ENCODE results near the gene ZNF618. TPM values are rescaled to one million over a fixed set of nuclear protein-coding genes. Genes with fewer than 3 reads are reported as not detected.

ZNF618 gene
- total RNA-seq, 4 donors from 2014 or later, result 2.9 to 5.8 (median 4.2) TPM

DNA sequence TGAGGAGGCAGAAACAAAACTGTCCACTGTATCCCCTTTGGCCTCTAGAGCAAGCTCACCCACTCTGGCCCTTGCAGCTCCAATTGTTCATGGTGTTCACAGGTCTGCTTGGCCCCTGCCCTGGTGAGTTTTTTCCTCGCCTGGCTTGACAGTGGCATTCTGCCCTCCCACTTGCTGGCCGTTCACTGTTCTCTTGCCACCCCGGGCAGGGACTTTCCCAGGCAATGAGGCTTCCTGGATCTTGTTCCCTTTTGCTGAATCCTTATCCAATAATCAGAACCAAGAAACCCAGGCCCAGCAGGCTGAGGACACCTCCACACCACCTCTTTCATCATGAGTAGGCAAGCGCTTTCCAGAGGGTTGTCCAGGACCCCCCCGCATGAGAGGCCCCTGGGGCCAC lies 31.2 kb downstream of the ZNF618 start:
- no peak overlapping the region for H3K4me3 ChIP-seq
- no peaks in the 10 kb centered on the region for H3K36me3 ChIP-seq
- no peak overlapping the region for H3K27ac ChIP-seq
- WGBS, result 84% methylated on average over 5 of the region's 5 CpGs
- TF ChIP-seq, protein P1, sequence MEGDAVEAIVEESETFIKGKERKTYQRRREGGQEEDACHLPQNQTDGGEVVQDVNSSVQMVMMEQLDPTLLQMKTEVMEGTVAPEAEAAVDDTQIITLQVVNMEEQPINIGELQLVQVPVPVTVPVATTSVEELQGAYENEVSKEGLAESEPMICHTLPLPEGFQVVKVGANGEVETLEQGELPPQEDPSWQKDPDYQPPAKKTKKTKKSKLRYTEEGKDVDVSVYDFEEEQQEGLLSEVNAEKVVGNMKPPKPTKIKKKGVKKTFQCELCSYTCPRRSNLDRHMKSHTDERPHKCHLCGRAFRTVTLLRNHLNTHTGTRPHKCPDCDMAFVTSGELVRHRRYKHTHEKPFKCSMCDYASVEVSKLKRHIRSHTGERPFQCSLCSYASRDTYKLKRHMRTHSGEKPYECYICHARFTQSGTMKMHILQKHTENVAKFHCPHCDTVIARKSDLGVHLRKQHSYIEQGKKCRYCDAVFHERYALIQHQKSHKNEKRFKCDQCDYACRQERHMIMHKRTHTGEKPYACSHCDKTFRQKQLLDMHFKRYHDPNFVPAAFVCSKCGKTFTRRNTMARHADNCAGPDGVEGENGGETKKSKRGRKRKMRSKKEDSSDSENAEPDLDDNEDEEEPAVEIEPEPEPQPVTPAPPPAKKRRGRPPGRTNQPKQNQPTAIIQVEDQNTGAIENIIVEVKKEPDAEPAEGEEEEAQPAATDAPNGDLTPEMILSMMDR (IDR thresholded peaks at IDR 0.05), result no peak
- no peak for TF ChIP-seq POLR2A (IDR thresholded peaks at IDR 0.05)
- no peak for TF ChIP-seq EP300 (IDR thresholded peaks at IDR 0.05)
- TF ChIP-seq POLR2AphosphoS5 (IDR thresholded peaks at IDR 0.05), result no peak
- no peaks in the 10 kb centered on the region for H3K27me3 ChIP-seq
- no peak for DNase-seq (ENCODE audit: low spot score in 2 of 2)
- H3K4me1 ChIP-seq, result peaks cover 23% of the 10 kb centered on the region
- no peaks in the 10 kb centered on the region for H3K9me3 ChIP-seq

DNA sequence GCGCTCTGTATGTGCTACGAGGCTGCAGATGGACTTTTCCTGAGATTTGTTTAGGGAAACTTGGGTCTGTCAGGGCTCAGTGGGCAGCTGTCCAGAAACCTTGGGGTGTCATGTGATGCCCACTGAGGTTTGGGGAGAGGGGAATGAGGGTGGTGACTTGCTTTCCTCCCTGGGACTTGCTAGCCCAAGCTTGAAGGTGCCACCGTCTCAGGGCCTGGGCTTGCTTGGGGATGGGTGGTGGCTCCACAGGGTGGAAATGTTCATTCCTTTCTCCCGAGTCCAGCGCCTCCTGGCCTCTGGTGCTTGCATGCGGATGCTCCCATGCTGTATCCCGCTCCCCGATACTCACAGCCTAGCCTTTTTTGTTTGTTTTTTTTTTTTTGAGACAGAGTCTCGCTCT lies 33.3 kb downstream of the ZNF618 start:
- no peaks in the 10 kb centered on the region for H3K36me3 ChIP-seq
- no peaks in the 10 kb centered on the region for H3K27me3 ChIP-seq
- no peak overlapping the region for H3K27ac ChIP-seq
- no peak overlapping the region for H3K4me3 ChIP-seq
- H3K9me3 ChIP-seq, result no peaks in the 10 kb centered on the region
- 94% methylated on average over 9 of the region's 9 CpGs for WGBS
- no peak for DNase-seq (ENCODE audit: low spot score in 2 of 2)
- TF ChIP-seq, protein P1 (IDR thresholded peaks at IDR 0.05), result no peak
- TF ChIP-seq POLR2AphosphoS5 (IDR thresholded peaks at IDR 0.05), result no peak
- no peak for TF ChIP-seq POLR2A (IDR thresholded peaks at IDR 0.05)
- TF ChIP-seq EP300 (IDR thresholded peaks at IDR 0.05), result no peak
- H3K4me1 ChIP-seq, result peaks cover 43% of the 10 kb centered on the region

DNA sequence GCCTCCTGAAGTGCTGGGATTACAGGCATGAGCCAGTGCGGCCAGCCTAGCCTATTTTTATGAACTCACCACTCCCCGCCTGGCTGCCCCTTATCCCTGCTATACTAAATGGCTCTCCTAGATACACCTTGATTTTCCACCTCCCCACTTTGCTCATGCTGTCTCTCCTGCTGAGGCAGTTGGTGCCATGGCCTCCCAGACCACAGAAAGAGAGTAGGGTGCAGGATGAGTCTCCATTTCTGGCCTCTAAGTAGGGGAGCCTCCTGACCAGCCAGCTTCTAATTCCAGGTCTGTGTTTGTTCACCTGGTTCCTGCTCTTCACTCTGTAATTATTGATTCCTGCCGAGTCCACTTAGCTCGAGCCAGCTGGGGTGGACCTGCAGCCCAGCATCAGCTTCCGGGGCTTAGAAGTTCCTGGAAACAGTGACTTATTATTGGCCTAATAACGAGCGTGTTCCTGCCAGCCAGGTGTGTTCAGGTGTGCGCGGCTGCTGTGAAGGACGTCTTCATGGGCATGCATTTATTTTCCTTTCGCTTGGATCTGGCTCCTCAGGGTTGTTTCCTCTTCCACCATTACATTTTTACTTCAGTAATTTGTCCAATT lies 34.0 kb downstream of the ZNF618 start:
- WGBS, result 64% methylated on average over 11 of the region's 11 CpGs
- TF ChIP-seq, protein P1 (IDR thresholded peaks at IDR 0.05), result no peak
- TF ChIP-seq POLR2AphosphoS5 (IDR thresholded peaks at IDR 0.05) (no peak), POLR2A (IDR thresholded peaks at IDR 0.05) (no peak), EP300 (IDR thresholded peaks at IDR 0.05) (no peak)
- Histone ChIP-seq H3K4me1 (peaks cover 48% of the 10 kb centered on the region), H3K36me3 (no peaks in the 10 kb centered on the region), H3K4me3 (no peak overlapping the region), H3K9me3 (no peaks in the 10 kb centered on the region), H3K27ac (no peak overlapping the region), H3K27me3 (no peaks in the 10 kb centered on the region)
- DNase-seq (ENCODE audit: low spot score in 2 of 2), result no peak

DNA sequence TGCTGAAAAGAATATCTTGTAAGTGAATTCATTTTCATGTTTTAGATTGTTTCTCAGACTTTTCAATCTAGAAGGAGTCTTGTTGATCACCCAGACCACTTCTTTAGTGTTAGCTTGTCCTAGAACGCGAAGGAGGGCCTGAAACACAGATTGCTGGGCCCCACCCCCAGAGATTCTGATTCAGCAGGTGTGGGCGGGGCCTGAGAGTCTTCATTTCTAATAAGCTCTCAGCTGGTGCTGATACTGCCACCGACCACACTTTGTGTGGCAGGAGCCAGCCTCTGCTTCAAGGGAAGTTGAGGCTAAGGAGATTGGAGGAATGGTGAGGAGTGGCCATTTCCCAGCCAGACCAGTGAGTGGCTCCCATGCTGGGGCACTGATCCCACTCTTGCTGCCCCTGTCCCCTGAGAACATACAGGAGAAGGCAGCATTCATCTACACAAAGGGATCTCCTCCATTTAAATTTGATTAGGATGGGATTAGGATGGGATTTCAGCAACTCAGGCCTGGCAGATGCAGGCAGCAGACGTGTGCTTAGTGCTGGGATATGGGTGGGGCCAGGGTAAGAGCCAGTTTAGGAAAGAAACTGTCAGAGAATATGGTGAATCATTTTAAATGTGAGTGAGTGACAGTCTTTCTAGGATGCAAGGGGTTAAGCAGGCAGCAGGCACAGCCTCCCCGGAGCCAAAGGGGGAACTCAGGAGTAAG lies 35.9 kb downstream of the ZNF618 start:
- WGBS, result 61% methylated on average over 6 of the region's 6 CpGs
- peaks cover 35% of the 10 kb centered on the region for H3K4me1 ChIP-seq
- no peak for TF ChIP-seq EP300 (IDR thresholded peaks at IDR 0.05)
- no peak for TF ChIP-seq POLR2A (IDR thresholded peaks at IDR 0.05)
- no peak for TF ChIP-seq POLR2AphosphoS5 (IDR thresholded peaks at IDR 0.05)
- TF ChIP-seq, protein P1 (IDR thresholded peaks at IDR 0.05), result no peak
- no peaks in the 10 kb centered on the region for H3K27me3 ChIP-seq
- no peak overlapping the region for H3K4me3 ChIP-seq
- no peaks in the 10 kb centered on the region for H3K36me3 ChIP-seq
- no peaks in the 10 kb centered on the region for H3K9me3 ChIP-seq
- DNase-seq (ENCODE audit: low spot score in 2 of 2), result no peak
- no peak overlapping the region for H3K27ac ChIP-seq

DNA sequence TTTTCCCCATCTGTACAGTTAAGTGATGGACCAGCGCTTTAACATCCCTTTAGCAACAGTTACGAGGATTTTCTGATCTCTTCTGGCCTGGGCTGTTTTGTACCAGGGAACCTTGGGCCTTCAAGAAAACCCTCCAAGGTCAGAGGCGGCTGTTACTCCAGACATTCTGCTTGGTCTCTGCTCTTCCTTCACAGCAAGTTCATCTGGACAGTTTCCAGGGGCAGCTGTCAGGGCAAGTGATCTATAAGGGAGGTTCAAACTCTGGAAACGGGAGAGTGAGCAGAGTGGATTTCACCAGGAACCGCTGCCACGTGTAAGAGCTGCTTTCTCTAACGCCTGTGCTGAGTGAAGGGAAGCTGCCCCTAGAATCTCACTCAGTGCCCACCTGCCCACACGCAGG lies 36.7 kb downstream of the ZNF618 start:
- H3K27ac ChIP-seq, result peak overlapping the region; percentile 35
- no peaks in the 10 kb centered on the region for H3K36me3 ChIP-seq
- no peak for DNase-seq (ENCODE audit: low spot score in 2 of 2)
- H3K9me3 ChIP-seq, result no peaks in the 10 kb centered on the region
- H3K27me3 ChIP-seq, result no peaks in the 10 kb centered on the region
- TF ChIP-seq POLR2A (IDR thresholded peaks at IDR 0.05), result no peak
- H3K4me3 ChIP-seq, result no peak overlapping the region
- peaks cover 30% of the 10 kb centered on the region for H3K4me1 ChIP-seq
- 57% methylated on average over 8 of the region's 8 CpGs for WGBS
